Medulla oblongata (tissue), 1 donor: ENCODE results near the gene TMEM120B.
A peak's percentile ranks its signal among the peaks of the same experiment; 100 is the strongest.

Source experiments
- DNase-seq: peaks from one replicate; pipeline ENCODE4 v3.0.0-alpha.2; 2015; ENCODE audit errors: extremely low spot score

TMEM120B gene

DNA sequence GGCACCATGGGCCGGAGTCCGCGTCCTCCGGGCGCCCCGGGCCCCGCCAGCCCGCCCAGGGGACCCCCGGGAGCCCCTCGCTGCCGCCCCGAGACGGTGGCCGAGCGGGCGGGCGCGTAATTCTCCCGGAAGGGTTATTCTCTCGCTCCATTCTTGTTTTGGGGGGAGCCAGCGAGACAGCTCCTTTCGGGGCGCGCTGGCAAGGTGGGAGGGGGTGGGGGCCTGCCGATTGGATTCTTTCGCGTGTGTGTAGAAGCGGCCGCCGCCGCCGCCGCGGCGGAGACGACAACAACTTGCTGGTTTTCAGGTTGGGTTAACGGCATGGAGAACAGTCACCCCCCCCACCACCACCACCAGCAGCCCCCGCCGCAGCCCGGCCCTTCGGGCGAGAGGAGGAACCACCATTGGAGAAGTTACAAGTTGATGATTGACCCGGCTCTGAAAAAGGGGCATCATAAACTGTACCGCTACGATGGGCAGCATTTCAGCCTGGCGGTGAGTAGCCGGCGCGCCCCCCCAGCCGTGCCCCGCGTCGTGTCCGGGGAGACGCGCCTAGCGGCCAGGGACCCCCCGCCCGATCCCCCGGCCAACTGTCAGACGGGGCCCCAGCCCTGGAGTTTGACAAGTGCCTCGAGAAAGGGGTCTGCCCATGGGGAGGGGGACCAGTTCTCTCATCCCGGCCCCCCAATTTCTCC lies 92.0 kb downstream of the TMEM120B start:
- peak; percentile 23 for DNase-seq

DNA sequence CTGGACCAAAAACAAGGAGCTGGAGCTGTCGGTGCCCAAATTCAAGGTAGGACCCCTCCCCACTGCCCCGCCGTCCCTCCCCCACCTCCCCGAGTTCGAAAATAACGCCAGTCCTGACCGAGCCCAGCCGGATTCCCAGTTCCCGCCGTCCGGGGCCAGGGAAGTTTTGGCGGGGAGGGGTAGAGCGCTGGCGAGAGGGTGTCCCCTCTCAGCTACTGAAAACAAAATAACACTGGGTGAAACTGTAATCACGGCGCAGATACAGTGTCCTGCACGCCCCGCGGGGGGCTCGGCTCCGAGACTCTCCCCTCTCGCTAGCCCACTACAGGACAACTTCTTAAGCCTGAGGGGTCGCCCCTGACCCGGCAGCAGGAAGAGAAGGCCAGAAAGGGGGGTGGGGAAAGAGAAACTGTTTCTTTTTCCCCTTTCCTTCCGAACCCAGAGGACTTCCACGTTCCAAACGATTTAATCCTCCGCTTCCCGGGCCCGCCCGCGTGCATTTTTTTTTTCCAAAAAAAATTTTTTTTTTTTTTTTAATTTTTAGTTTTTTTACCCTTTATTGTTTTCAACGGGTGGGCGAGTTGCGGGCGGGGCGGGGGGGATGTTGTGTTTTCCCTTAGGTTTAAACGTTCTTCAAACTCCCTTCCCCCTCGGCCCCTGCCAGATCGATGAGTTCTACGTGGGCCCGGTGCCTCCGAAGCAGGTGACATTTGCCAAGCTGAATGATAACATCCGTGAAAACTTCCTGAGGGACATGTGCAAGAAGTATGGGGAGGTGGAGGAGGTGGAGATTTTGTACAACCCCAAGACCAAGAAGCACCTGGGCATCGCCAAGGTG lies 92.8 kb downstream of the TMEM120B start:
- no peak for DNase-seq

DNA sequence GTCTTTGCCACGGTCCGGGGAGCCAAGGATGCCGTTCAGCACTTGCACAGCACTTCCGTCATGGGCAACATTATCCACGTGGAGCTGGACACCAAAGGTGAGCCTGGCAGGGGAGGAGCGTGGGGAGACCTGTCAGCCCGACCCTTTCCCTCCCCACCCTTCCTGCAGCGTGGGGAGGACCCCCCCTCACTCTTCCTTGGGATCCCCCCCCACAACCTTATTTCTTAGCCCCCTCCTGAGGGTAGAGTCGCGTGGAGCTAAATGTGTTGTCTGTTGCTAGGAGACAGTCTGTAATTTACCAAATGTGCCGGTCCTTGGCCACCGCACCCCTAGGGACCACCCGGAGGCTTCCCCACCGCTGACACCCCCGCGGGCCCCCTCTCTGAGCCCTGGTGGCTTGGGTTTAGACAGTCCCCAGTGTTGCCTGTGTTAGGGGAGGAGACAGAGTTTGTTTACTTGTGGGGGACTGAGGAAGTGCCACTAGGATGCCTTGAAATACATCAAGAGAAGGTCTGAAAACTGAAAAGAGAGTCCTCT lies 93.5 kb downstream of the TMEM120B start:
- DNase-seq, result no peak

DNA sequence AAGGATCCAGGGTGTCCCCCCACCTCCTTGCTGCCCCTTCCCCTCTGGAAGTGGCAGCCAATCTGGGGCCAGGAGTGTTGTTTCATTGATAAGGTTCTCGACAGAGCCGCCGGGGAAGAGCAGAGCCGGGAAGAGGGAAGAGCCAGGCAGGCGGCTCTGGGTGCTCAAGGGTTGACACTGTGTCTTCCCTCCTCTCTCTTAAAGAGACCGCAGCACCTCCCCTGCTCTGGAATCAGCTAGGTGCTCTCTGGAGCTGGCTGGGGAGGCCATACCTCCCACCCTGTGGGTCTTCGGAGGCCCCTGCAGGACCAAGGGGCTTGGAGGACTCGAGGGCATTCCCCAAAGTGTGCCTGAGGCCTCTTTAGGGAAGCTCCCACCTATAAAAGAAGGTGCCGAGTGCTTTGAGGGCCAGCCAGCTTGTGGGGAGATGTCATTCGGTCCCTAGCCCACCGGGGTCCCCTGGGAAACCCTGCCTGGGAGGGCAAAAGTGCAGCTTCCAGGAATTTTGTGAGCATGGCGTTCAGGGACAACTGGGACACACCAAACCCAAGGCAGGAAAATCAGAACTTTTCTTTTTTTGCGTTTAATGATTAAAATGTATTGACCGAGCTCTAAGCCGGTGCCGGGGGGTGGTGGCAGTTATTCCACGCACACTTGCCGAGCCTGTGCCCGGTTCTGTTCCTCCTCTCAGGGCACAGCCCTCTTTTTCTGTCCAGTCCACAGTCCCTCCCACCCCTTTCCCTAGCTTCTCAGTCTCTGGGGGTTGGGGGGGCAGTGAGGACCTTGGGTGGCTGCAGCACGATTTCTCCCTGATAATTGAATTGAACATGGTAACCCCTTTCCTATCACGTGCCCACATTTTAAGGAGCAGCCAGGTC lies 94.2 kb downstream of the TMEM120B start:
- DNase-seq, result peak; percentile 25

DNA sequence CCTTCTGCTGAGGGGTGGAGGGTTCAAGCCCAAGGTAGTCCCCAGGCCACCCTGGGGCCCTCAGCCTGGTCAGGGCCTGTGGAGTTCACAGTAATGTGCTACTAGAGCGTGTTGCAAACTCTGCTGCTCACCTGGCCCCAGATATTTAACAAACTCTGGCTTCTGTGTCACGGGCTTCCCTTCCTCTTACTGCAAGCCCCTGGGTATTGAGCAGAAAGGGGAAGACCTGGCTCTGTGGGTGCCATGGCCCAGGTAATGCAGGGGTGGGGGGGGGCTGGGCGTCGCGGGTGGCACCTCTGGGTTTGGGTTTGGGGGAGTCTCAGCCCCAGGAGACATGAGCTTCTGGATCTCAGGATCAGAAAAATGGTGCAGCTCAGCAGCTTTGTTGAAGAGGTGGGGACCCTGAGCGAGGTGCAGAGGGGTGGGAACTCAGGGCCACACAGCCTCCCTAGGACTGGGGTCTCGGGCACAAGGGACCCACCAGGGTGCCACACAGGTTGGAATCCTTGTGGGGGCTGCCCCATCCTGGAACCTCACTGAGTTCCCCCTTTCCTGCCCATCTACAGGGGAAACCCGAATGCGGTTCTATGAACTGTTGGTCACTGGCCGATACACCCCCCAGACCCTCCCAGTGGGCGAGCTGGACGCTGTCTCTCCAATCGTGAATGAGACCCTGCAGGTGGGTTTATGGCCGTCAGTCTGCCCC lies 95.2 kb downstream of the TMEM120B start:
- DNase-seq, result no peak

DNA sequence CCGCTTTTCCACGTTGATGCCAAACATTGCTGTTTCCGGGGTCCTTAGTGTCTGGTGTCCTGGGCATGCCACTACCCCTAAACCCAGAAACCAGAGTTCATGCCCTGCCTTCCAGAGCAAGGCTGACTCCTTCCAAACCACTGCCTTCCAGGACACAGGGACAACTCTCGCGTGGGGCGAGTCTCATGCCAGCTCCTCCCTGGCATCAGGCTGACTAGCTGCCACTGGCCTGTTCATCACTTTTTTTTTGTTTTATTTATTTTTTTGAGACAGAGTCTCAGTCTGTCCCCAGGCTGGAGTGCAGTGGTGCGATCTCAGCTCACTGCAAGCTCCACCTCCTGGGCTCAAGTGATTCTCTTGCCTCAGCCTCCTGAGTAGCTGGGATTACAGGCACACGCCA lies 96.1 kb downstream of the TMEM120B start:
- DNase-seq, result no peak

DNA sequence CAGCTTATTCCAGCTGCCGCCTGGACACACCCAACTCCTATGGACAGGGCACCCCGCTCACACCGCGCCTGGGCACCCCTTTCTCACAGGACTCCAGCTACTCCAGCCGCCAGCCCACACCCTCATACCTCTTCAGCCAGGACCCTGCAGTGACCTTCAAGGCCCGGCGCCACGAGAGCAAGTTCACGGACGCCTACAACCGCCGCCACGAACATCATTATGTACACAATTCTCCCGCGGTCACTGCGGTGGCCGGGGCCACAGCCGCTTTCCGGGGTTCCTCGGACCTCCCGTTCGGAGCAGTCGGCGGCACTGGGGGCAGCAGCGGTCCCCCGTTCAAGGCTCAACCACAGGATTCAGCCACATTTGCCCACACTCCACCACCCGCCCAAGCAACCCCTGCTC lies 97.2 kb downstream of the TMEM120B start:
- DNase-seq, result no peak

DNA sequence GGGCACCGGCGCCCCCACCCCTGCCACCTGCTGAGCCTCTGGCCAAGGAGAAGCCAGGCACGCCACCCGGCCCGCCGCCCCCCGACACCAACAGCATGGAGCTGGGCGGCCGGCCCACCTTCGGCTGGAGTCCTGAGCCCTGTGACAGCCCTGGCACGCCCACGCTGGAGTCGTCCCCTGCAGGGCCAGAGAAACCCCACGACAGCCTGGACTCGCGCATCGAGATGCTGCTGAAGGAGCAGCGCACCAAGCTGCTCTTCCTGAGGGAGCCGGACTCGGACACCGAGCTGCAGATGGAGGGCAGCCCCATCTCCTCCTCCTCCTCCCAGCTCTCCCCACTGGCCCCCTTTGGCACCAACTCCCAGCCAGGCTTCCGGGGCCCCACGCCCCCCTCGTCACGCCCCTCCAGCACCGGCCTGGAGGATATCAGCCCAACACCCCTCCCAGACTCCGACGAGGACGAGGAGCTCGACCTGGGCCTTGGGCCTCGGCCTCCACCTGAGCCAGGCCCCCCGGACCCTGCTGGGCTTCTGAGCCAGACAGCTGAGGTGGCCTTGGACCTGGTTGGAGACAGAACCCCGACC lies 97.8 kb downstream of the TMEM120B start:
- no peak for DNase-seq

DNA sequence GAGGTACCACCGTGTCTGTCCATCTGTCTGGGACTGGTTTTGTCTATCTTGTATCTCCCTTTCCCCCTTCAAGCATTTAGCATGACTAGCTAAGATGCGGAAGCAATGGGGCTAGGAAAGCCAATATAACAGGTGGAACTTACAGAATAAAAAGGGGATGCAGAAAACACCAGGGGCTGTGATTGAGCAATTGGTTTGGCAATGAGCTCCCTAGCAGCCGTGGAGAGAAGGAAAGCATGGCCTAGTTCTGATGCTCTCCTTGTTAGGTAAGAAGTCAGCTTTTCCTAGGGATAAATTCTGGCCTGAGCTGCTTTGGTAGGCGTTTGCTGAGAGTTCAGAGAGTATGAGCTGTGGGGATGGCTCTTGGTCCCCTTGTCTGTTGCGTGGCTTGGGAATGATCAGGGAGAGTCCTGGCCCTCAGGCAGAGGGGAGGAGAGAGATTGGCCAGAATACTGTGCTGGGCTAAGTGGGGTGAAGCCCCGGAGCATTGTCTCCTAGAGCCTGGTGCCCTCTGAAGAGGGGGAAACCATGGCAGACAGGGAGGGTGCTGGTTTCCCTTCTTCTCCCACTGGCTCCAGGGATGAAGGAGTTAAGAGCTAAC lies 98.4 kb downstream of the TMEM120B start:
- no peak for DNase-seq

DNA sequence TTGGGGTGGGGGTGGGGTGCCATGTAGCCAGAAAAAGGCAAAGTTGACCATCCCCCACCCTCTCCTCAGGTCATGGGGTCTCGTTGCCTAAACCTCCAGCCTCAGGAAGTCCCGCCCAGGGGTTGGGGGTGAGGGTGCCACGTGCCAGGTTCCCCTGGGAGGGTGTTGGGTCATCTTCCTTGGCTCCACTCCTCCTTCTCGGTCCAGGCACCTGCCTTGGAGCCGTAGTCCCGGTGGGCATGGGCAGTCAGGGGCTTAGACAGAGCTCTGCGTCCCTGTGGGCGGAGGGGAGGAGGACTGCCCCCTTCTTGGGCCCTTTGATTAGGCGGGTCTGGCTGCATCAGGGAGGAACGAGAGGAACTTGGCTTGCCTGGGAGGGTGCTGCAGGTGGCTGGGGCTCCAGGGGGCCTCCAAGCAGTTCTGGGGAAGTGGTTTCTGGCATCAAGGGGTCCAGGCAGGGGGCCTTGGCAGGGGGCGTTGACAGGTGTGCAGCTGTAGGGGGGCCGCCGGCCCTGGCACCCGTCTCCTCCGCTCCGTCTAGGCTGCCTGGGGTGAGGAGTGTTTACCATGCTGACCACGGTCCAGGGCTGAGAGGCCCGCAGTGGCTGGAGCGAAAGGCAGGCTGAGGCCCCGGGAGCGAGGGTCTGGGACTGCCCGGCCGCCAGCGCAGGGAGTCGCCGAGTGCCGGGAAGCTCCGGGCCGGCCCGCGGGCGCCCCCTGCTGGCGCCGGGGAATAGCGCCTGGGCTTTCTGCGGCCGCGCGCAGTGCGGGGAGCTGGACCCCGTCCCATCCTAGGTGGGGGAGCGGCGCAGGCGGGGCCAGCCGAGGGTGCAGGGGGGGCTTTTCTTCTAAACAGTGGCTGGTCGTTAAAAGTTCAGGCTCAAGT lies 99.1 kb downstream of the TMEM120B start:
- peak; percentile 73 for DNase-seq

DNA sequence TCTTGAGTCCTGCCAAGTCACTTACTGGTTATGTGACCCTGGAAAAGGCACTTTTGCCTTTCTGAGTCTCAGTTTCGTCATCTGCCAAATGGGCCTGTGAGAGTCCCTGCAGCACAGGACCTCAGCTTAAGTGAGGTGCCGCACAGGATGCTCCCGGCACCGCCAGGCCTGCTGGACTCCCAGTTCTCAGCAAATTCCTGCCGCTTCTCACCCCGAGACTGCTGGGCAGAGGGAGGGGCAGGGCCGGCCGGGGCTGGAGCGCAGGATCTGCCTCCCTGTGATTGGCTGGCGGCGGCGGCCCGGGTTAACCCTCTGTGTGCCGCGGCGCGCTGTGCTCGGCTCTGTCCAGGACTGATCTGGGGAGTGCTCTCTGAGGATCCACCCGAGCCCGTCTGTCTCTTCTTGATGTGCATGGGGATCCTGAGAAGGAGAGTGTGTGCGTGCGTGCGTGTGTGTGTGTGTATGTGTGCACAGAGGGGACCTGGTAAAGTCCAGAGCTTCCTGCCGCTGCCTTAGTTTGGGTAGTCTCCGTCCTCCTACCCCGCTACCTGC lies 99.8 kb downstream of the TMEM120B start:
- no peak for DNase-seq

DNA sequence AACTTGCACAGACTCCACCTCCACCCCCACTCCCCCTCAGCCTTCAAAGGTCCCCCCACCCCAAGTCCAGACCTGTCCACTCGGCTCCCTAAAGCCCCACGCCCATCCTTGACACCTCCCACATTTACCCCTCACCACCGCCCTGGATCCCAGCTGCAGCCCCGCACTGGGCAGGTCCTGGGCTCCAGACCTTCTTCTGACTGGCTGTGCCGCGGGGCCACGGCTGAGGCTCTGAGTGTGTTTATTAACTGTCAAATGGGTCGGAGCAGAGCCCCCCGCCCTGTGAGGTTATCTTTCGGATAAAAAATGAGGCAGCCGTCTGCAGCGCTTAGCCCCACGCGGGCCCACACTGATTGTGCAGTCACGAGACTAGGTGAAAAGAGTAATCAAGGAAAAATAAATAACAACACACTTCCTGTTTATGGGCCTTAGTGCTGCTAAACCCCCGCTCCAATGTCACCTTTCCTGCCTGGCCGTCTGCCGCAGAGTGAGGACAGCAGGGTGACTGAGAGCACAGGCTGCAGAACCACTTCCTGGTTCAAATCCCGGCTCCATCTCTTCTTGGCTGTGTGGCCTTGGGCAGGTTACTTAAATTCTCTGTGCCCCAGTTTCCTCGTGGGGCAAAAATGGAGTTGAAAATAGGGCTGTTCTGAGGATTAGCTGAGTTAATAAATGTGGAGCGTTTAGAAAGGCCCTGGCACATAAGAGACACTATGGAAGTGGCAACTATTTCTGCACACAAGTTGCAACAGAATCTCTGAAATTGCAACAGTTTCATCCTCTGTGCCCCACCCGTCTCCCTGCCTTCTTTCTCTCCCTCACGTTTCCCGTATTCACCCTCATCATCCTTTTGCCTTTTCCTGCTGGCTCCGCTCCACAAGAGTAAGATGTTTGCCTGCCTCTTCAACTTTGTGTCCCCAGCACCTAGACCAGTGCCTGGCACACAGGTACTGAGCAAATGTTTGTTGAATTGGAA lies 100.7 kb downstream of the TMEM120B start:
- no peak for DNase-seq

DNA sequence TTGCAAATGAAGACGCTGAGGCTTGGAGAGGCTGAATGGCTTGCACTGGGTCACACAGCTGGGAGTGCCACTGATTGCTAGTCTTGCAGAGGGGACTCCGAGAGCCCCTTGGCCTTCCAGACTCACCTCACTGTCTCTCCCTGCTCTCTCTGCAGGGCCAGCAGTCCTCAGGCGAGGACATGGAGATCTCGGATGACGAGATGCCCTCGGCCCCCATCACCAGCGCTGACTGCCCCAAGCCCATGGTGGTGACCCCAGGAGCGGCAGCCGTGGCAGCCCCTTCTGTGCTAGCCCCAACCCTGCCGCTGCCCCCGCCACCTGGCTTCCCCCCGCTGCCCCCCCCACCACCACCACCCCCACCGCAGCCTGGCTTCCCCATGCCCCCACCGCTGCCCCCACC lies 101.4 kb downstream of the TMEM120B start:
- no peak for DNase-seq

DNA sequence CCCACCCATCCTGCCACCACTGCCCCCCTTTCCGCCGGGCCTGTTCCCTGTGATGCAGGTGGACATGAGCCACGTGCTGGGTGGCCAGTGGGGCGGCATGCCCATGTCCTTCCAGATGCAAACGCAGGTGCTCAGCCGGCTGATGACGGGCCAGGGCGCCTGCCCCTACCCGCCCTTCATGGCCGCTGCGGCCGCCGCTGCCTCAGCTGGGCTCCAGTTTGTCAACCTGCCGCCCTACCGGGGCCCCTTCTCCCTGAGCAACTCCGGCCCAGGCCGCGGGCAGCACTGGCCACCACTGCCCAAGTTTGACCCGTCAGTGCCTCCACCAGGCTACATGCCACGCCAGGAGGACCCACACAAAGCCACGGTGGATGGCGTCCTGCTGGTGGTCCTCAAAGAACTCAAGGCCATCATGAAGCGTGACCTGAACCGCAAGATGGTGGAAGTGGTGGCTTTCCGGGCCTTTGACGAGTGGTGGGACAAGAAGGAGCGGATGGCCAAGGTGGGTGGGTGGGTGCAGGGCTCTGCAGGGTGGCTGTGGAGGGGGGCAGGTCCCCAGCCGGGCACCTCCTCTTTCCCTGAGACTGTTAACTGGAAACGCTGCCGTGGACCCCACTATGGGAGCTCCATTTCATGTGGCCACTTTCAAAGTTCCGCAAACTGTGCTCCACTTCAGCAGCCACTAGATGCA lies 102.0 kb downstream of the TMEM120B start:
- DNase-seq, result no peak

DNA sequence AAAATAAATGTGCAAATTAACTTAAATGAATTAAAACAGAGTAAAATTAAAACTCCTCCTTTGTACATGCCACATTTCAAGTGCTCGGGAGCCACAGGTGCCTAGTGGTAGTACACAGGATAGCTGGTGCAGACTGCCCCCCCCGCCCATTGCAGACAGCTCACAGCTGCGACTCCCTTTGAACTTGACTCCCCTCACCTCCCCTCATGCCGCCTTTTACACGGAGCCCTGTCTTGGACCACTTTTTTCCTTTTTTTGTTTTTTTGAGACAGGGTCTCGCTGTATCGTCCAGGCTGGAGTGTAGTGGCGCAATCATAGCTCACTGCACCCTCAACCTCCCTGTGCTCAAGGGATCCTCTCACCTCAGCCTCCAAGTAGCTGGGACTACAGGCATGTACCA lies 102.7 kb downstream of the TMEM120B start:
- DNase-seq, result no peak

DNA sequence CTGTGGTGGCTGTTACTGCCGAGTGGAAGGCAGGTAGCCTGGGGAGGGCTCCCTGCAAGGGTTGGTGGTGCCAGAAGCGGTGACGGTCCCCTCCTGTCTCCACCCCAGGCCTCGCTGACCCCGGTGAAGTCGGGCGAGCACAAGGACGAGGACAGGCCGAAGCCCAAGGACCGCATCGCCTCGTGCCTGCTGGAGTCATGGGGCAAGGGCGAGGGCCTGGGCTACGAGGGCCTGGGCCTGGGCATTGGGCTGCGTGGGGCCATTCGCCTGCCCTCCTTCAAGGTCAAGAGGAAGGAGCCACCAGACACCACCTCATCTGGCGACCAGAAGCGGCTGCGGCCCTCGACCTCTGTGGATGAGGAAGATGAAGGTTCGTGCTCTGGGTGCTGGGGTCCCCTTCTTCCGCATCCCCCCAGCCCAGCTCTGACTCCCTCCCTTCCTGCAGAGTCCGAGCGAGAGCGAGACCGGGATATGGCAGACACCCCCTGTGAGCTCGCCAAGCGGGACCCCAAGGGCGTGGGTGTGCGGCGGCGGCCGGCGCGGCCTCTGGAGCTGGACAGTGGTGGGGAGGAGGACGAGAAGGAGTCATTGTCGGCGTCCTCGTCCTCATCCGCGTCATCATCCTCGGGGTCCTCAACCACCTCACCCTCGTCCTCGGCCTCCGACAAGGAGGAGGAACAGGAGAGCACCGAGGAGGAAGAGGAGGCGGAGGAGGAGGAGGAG lies 104.5 kb downstream of the TMEM120B start:
- no peak for DNase-seq

DNA sequence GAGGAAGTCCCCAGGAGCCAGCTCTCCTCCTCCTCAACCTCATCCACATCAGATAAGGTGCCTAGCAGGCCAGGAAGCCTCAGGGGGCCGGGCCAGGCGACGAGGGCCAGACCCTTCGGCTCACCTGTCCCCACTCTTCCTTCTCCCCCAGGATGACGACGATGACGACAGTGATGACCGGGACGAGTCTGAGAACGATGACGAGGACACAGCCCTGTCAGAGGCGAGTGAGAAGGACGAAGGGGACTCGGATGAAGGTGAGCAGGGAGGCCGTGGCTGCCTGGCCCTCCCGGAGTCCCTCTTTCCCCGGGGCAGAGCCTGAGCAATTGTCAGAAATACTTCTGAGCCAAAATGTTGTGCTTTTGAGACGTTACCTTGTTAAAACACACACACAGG lies 105.1 kb downstream of the TMEM120B start:
- no peak for DNase-seq
